Kidney capillary endothelial cell (primary cell): ENCODE measurements around the gene GPR155.
"Not testable (repeated sequence)": the region's sequence is repeated elsewhere in the genome, so short reads cannot be mapped to it uniquely, and the experiment has no call there.

Experiments used
- DNase-seq: peaks from one replicate; pipeline ENCODE4 v3.0.0-alpha.2; 2018; ENCODE audit warnings: low spot score

Gene GPR155

DNA sequence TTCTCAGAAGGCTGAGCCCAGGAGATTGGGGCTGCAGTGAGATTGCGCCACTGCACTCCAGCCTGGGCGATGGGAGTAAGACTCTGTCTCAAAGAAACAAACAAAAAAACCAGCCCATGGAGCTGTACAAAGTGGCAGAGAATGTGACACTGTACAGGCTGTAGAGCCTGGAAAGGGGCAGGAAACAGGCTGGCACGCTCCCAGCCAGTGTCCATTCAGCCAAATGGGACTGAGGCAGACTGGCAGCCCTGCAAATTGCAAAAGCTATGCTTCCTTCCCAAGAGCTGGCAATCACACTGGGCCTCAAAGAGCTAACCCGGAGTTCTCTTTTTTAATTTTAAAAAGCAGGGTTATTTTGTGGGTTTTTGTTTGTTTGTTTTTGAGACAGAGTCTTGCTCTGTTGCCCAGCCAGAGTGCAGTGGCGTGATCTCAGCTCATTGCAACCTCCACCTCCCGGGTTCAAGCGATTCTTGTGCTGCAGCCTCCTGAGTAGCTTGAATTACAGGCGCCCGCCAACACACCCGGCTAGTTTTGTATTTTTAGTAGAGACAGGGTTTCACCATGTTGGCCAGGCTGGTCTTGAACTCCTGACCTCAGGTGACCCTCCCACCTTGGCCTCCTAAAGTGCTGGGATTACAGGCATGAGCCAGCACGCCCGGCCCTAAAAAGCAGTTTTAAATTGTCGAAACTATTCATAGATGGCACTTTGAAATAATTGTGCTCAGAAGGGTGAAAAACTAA lies 48.5 kb downstream of the GPR155 start:
- DNase-seq, result no peak

DNA sequence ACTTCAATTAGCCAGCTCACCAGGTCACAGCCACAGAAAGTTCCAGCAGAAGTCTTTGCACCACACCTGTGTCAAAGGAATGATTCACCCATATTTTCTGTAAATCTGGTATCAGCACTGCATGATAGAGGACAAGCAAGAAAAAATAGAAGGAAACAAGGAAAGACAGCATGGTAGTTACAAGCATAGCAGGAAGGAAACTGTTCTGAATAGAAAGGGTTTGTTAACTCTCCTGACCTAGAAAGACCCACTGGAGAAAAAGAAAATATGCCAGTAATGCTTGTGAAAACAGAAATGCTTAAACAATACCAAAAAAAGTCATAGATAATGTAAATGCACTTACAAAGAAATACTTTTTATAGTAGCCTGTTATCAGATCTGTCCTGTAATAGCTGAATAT lies 50.5 kb downstream of the GPR155 start:
- DNase-seq, result no peak

DNA sequence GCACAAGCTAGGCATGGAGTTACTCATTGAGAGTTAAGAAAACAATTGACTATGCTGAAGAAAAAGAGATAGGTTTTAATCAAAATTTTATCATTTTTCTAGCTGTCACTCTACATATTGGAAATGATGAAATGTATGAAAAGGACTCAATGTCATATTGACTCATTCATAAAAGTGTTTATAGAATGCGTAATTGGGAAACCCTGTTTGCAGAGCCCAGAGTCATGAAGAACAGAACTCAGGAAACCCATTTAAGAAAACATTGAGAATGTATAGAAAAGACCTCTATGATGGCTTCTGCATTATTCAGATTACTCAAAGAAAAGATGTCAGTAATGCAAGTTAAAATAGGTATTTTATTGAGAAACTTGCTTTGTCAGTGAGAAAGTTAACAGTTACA lies 54.9 kb downstream of the GPR155 start:
- DNase-seq, result no peak

DNA sequence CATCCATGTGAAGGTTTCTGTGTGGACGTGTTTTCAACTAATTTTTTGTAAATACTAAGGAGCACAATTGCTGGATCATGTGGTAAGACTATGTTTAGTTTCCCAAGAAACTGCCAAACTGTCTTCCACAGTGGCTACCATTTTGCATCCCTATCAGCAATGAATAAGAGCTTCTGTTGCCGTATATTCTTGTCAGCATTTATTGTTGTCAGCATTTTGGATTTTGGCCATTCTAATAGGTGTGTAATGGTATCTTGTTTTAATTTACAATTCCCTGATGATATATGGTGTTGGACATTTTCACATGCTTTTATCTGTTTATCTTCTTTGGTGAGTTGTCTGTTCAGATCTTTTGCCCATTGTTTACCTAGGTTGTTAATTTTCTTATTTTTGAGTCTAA lies 56.8 kb downstream of the GPR155 start:
- DNase-seq, result no peak

DNA sequence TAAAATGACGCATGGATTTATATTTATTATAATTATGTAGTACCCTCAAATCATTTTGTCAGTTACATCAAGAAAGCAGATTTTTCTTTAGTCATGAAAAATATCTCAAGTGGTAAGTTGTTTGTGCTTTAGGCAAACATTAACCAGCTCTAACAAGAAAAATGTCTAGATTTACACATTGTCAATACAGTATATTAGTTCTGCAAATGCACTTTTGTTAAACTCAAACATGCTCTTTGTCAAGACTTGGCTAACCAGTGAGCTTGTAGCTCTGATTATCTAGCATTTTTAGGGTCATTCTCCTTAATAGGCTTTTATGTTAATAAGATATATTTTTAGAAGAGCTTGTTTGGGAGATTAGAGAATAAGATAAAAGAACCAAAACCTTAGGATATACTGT lies 58.6 kb downstream of the GPR155 start:
- DNase-seq, result no peak

GRCh38 chr2:174412256-174412655 lies 74.6 kb downstream of the GPR155 start:
- no peak for DNase-seq

DNA sequence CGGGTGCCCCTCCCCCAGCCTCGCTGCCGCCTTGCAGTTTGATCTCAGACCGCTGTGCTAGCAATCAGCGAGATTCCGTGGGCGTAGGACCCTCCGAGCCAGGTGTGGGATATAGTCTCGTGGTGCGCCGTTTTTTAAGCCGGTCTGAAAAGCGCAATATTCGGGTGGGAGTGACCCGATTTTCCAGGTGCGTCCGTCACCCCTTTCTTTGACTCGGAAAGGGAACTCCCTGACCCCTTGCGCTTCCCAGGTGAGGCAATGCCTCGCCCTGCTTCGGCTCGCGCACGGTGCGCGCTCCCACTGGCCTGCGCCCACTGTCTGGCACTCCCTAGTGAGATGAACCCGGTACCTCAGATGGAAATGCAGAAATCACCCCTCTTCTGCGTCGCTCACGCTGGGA lies 76.8 kb downstream of the GPR155 start:
- not testable (repeated sequence) for DNase-seq

DNA sequence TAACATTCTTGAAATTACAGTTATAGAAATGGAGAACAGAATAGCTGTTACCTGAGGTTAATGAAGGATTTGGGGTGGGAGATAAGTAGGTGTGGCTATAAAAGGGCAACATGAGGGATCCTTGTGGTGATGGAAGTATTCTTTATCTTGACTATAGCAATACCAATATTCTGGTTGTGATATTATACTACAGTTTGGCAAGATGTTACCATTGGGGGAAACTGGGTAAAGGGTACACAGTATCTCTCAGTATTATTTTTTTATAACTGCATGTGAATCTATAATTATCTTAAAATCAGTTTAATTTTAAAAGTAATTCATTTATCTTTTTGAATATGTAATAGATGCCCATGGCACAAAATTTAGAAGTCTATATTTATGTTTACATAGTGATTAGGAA lies 83.2 kb downstream of the GPR155 start:
- DNase-seq, result no peak

DNA sequence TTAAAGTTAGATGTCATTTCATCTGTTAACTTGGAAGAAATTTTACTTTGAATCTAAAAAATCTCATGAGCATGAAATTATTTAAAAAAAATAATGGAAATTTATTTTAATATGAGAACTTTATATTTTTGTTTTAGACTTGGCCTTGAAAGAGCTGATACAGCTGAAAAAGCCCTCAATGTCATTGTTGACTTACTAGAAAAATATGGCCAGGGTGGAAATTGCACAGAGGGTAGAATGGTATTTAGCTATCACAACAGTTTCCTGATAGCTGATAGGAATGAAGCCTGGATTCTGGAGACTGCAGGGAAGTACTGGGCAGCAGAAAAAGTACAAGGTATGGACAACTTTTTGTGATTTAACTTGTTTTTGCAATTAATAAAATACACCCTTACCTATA lies 86.0 kb downstream of the GPR155 start:
- no peak for DNase-seq

DNA sequence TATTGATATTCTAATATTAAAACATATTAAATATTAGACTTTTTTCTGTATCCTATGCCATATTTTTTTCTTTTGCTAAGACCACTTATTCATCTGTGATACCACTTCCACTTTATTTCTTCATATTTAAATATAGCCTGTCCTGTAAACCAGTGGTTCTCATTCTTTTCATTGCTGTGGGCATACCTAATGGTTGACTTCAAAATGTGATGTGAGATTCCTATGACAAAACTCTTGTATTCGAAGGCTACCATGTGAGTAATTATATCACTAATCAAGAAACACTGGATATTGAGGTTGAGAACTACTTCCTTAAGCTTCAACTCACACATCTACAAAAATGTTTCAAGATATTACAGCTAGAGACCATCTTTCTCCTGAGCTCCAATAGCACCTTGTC lies 87.7 kb downstream of the GPR155 start:
- no peak for DNase-seq

DNA sequence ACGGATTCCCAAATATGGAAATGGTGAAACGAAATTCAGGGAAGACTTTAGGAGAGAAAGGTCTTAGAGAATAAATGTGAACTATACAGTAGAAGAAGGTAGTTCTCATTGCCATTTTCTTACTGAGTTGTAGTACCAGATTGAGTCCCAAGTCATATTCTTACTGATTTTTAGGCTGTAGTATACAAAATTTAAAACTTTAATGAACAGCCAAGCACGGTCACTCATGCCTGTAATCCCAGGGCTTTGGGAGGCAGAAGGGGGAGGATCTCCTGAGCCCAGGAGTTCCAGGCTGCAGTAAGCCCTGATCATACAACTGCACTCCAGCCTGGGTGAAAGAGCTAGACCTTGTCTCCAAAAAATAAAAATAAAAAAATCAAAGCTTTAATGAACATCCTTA lies 89.1 kb downstream of the GPR155 start:
- no peak for DNase-seq

DNA sequence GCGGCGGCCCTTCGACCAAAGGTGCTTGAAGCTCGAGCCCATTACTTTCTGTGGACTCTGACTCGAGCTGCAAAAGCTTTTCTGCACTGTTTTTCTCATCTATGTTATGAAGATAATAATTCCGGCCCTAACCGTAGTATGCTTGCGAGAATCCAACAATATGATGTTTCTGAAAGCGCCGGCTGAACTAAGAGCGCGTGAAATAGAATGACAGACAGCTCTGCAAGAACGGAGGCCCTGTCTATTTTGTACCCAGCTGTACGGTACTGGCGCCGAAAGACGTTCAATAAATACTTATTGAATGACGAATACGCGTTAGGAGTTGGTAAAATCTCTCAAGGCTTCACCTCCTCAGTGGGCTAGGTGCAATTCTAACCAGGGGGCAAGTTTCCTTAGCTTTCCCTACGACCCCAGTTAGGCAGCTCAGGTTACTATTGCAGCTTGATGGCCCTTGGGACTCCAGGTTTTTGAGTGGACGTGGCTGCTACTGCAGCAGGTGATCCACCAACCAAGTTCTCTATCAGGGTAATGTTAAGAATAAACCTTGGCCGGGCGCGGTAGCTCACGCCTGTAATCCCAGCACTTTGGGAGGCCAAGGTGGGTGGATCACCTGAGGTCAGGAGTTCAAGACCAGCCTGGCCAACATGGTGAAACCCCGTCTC lies 90.7 kb downstream of the GPR155 start:
- peak; percentile 16 for DNase-seq

DNA sequence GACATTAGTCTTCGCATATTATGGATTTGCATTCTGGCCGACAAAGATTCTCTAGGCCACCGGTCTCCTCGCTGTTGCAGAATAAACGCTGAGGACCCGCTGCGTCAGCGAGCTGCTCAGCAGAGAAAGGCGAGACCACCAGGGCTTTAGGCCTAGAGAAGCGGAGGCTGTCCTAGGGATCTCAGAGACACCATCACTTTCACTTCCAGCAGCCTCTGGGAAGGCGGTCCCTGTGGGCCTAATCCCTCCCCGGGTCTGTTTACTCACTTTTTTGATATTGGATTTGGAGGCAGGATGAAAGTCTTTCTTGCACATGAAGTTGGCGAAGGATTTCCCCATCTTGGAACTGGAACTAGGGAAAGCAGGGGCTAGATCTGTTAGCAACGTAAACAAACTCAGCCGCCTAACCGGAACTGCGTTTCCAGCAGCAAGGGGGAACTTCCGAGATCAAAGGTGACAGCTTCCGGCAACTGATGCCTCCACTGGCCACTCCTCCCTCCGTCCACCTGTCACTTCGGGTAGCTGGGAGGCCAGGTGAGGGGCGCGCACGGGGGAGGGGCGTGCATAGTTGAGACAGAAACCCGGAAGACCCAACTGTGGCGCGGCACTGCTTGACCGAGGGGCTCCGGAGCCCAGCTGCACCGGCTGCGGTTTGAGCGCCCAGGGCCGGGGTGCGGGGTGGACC lies 91.4 kb downstream of the GPR155 start, which contains the start of gene SCRN3:
Gene SCRN3 (plus strand): TSS at position 447 of the 685 bp plus-strand sequence. CDS start 2,554 bp downstream, outside the sequence.
- DNase-seq, result peak; percentile 40

GRCh38 chr2:174392706-174393105 lies 94.1 kb downstream of the GPR155 start:
- no peak for DNase-seq

DNA sequence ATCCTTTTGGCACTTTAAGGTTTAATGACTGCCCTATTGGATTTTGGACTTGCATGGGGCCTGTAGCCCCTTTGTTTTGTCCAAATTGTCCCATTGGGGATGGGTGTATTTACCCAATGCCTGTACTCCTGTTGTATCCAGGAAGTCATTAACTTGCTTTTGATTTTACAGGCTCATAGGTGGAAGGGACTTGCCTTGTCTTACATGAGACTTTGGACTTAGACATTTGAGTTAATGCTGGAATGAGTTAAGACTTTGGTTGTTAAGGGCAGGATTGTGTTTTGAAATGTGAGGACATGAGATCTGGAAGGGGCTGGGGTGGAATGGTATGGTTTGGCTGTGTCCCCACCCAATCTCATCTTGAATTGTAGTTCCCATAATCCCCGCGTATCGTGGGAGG lies 96.5 kb downstream of the GPR155 start:
- not testable (repeated sequence) for DNase-seq

DNA sequence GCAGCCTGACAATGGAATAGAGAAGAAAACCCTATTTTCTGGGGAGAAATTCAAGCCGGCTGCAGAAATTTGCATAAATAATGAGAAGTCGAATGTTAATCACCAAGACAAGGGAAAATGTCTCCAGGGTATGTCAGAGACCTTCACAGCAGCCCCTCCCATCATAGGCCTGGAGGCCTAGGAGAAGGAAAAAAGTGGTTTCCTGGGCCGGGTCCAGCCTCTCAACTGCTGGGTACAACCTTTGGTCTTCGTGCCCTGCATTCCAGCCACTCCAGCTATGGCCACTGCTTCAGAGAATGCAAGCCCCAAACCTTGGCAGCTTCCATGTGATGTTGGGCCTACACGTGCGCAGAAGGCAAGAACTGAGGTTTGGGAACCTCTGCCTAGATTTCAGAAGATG lies 97.3 kb downstream of the GPR155 start:
- DNase-seq, result no peak

GRCh38 chr2:174388706-174389105 lies 98.1 kb downstream of the GPR155 start:
- DNase-seq, result not testable (repeated sequence)

DNA sequence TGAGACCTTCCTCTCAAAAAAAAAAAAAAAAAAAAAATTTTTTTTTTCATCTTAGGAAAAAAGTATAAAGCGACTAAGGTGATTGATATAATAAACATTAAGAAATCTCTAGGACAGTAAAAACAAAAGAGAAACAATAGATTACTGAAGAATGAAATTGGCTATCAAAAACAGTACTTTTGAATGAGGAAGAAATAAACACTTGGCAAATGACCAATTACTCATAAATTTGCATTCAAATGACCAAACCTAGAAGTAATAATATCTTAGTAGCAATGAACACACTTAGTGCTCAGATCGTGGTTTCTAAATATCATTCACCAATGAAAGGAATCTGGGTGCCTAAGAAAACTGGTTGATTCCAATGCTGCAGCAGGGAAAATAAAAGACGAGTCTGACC lies 101.6 kb downstream of the GPR155 start:
- no peak for DNase-seq

DNA sequence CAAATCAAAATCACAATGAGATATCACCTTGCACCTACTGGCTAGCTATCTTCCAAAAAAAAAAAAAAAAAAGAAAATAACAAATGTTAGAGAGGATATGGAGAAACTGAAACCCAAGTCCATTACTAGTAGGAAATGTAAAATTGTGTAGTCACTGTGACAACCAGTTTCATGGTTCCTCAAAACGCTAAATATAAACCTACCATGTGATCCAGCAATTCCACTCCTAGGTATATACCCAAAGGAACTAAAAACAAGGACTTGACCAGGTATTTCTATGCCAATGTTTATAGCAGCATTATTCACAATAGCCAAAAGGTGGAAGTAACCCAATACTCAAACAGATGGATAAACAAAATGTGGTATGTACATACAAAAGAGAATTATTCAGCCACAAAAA lies 103.0 kb downstream of the GPR155 start:
- DNase-seq, result no peak
